Measurements from ENCODE around the gene THSD7B. TPM values are rescaled to one million over a fixed set of nuclear protein-coding genes. Genes with fewer than 3 reads are reported as not detected.

The THSD7B gene
- total RNA-seq, 4 donors from 2014 or later, result 0.80 to 0.83 TPM; not detected in 2

GRCh38 chr2:137233091-137233490 is 467.7 kb downstream of the THSD7B start:
- Histone ChIP-seq H3K27ac (no peak overlapping the region), H3K4me1 (no peaks in the 10 kb centered on the region), H3K27me3 (no peaks in the 10 kb centered on the region), H3K36me3 (no peaks in the 10 kb centered on the region), H3K9me3 (no peaks in the 10 kb centered on the region), H3K4me3 (no peak overlapping the region)
- no peak for TF ChIP-seq CTCF (IDR thresholded peaks at IDR 0.05)
- TF ChIP-seq POLR2A (IDR thresholded peaks at IDR 0.05), result no peak
- DNase-seq, result no peak

GRCh38 chr2:137237055-137237454 is 471.7 kb downstream of the THSD7B start:
- Histone ChIP-seq H3K27ac (no peak overlapping the region), H3K36me3 (no peaks in the 10 kb centered on the region), H3K4me3 (no peak overlapping the region), H3K9me3 (no peaks in the 10 kb centered on the region), H3K27me3 (no peaks in the 10 kb centered on the region), H3K4me1 (no peaks in the 10 kb centered on the region)
- no peak for DNase-seq
- TF ChIP-seq POLR2A (IDR thresholded peaks at IDR 0.05), result no peak
- no peak for TF ChIP-seq CTCF (IDR thresholded peaks at IDR 0.05)

- Histone ChIP-seq H3K27me3 (no peaks in the 10 kb centered on the region), H3K4me3 (no peak overlapping the region), H3K36me3 (no peaks in the 10 kb centered on the region), H3K9me3 (no peaks in the 10 kb centered on the region), H3K4me1 (no peaks in the 10 kb centered on the region), H3K27ac (no peak overlapping the region)
- no peak for TF ChIP-seq POLR2A (IDR thresholded peaks at IDR 0.05)
- TF ChIP-seq CTCF (IDR thresholded peaks at IDR 0.05), result no peak
- DNase-seq, result no peak
These were observed 472.7 kb downstream of the THSD7B start for GRCh38 chr2:137238065-137238464.

- DNase-seq, result no peak
- no peak overlapping the region for H3K27ac ChIP-seq
- no peak overlapping the region for H3K4me3 ChIP-seq
- TF ChIP-seq CTCF (IDR thresholded peaks at IDR 0.05) (no peak), POLR2A (IDR thresholded peaks at IDR 0.05) (no peak)
- no peaks in the 10 kb centered on the region for H3K4me1 ChIP-seq
- no peaks in the 10 kb centered on the region for H3K27me3 ChIP-seq
- H3K9me3 ChIP-seq, result no peaks in the 10 kb centered on the region
- H3K36me3 ChIP-seq, result no peaks in the 10 kb centered on the region
These were observed 484.3 kb downstream of the THSD7B start for GRCh38 chr2:137249463-137250130.

GRCh38 chr2:137250401-137250800 is 485.1 kb downstream of the THSD7B start:
- Histone ChIP-seq H3K36me3 (no peaks in the 10 kb centered on the region), H3K4me3 (no peak overlapping the region), H3K4me1 (no peaks in the 10 kb centered on the region), H3K9me3 (no peaks in the 10 kb centered on the region), H3K27ac (no peak overlapping the region), H3K27me3 (no peaks in the 10 kb centered on the region)
- DNase-seq, result no peak
- TF ChIP-seq POLR2A (IDR thresholded peaks at IDR 0.05) (no peak), CTCF (IDR thresholded peaks at IDR 0.05) (no peak)

GRCh38 chr2:137251045-137251444 is 485.7 kb downstream of the THSD7B start:
- DNase-seq, result no peak
- no peak for TF ChIP-seq POLR2A (IDR thresholded peaks at IDR 0.05)
- no peak for TF ChIP-seq CTCF (IDR thresholded peaks at IDR 0.05)
- no peaks in the 10 kb centered on the region for H3K9me3 ChIP-seq
- no peaks in the 10 kb centered on the region for H3K4me1 ChIP-seq
- H3K36me3 ChIP-seq, result no peaks in the 10 kb centered on the region
- no peak overlapping the region for H3K4me3 ChIP-seq
- no peaks in the 10 kb centered on the region for H3K27me3 ChIP-seq
- H3K27ac ChIP-seq, result no peak overlapping the region

Data from Peyer's patch (tissue), 4 donors.